GM19463 (cell line): Measurements from ENCODE around the gene DEPDC5.

Experiments used
- ATAC-seq: cut with Tn5 transposase; IDR thresholded peaks from one replicate; pipeline ENCODE4 v1.9.1; 2021; ENCODE audit warnings: mild to moderate bottlenecking, moderate library complexity; ENCODE audit not compliant: unreplicated experiment

DEPDC5 gene

DNA sequence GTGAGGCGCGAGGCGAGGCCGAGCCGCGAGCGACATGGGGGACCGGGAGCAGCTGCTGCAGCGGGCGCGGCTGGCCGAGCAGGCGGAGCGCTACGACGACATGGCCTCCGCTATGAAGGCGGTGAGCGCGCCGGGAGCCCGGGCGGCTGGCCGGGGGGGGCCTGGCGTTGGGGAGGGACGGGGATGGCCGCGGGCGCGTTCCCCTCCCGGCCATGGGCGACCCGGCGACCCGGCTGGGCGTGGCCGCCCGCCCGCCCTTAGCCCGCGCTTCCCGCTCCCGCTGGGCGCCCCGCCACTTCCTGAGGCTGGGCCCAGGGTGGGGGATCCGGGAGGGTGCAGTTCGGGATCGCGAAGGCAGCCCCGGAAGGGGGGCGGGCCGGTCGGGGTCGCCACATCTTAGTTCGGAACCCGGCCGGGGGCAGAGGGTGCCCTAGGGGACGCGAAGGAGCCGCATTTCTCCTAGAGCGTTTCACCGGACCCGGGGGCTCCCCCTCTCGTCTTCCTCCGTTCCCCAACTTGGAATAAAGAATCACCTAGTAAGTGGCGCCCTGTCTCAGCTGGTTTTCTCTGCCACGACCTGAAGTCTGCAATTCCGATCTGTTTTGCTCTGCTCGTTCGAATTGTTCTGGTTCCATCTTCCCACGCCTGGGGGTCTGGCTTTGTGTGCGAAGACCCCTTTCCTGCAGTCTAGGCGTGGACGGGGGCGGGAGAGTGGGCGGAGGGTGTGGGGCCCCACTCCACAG is 191.1 kb downstream of the DEPDC5 start:
- peak; percentile 32 for ATAC-seq

- no peak for ATAC-seq
These were observed 191.6 kb downstream of the DEPDC5 start for GRCh38 chr22:31945443-31945855.

GRCh38 chr22:31945971-31946680 is 192.3 kb downstream of the DEPDC5 start:
- ATAC-seq: no peak

- no peak for ATAC-seq
These were observed 193.5 kb downstream of the DEPDC5 start for GRCh38 chr22:31947296-31947695.

GRCh38 chr22:31948002-31948401 is 194.2 kb downstream of the DEPDC5 start:
- no peak for ATAC-seq

DNA sequence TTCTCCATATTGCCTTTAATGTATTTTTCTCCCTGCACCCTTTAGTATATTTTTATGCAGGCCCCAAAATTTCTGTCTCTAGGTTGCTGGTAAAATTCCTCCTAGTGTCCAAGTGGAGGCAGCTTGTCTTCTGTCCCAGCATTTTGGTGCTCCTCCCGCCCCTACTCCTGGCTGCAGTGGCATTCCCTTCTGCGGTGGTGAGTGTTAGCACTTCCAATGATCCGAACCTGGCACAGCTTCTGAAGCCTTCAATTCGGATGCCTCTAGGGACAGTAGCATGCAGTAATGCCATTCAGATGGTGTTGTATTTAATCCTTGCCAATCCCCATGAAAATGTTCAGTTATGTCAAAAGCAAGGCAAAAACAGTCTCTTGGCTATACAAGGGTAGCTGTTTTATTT is 196.4 kb downstream of the DEPDC5 start:
- no peak for ATAC-seq

GRCh38 chr22:31951194-31952093 is 197.6 kb downstream of the DEPDC5 start:
- no peak for ATAC-seq

- ATAC-seq: no peak
These were observed 198.2 kb downstream of the DEPDC5 start for GRCh38 chr22:31952094-31952401.

DNA sequence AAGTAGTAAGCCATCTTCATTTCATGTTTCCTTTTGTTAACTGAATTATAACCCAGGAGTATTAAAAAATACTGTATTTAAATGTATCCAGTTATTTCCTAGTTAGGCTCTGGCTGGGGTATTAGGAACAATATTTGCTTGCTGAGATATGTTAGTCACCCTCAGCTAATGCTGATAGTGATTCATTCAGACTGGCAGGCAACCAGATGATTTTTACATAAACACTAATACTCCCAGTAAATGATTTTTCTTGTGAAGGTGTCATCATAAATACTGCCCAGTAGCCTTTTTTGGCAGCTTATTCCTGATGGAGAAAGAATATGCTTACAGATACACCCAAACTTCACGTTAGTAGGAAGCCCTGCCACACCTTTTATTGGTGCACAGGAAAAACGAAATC is 198.7 kb downstream of the DEPDC5 start:
- no peak for ATAC-seq

DNA sequence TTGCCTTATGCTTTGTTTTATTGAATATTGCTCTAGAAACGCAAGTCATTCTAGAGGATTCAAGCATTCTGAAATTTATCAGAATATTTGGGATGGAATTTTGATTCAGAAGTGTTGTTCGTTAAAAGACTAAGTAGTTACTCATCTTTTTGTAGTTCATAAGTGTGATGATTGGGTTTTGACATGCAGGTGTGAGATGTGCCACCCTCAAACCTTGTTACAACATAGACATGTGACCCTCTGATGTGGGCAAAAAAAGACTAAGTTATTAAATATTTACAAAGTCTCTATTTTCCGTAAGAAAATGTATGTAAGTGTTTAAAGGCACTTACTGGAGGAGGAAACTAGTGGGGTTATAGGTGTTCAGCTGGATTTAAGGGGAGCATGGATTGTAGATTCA is 199.4 kb downstream of the DEPDC5 start:
- no peak for ATAC-seq

DNA sequence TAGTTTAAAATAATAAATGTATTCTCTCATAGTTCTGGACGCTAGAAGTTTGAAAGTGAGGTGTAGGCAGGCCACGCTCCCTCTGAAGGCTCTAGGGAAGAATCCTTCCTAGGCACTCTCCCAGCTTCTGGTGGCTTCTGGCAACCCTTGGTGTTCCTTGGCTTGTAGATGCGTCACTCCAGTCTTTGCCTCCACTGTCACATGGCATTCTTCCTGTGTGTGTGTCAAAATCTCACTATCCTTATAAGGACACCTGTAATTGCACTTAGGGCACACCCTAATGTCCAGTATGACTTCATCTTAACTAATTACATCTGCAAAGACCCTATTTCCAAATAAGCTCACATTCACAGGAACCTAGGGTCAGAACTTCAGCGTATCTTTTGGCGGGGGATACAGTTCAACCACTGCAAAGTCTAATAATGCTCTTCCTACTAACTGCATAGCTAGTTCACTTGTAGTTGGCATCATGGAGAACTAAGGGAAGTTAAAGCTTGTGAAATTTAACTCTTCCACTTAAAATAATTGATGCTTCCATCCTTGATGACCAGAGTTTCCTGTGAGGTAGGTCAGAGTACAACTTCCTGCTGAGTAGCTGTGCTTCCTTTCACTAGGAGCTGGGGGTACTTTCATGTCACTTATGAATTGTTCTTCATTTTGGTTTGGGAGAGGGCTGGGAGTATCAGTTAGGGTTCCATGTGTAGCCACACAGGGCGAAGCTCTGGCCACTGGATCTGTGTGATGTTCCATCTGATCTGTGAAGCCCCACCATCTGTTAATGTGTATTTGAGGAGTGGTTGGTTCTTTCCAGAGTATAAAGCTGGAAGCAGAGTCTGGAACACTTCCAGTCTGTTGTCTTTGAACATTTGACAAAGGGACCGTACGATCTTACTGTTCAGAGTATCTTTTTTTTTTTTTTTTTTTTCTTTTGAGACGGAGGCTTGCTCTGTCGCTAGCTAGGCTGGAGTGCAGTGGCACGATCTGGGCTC is 201.0 kb downstream of the DEPDC5 start:
- ATAC-seq: no peak

GRCh38 chr22:31956360-31956759 is 202.5 kb downstream of the DEPDC5 start:
- ATAC-seq: no peak
